Vagina (tissue), 2 donors: ENCODE results near the gene URB2. TPM values are rescaled to one million over a fixed set of nuclear protein-coding genes. Genes with fewer than 3 reads are reported as not detected.
"Not testable (repeated sequence)": the region's sequence is repeated elsewhere in the genome, so short reads cannot be mapped to it uniquely, and the experiment has no call there.

Experiments used
- DNase-seq, 2 donors: peaks; one replicate each; pipeline ENCODE4 v3.0.0-alpha.2; 2017; ENCODE audit errors: extremely low spot score in 2 of 2
- H3K27ac ChIP-seq: fragments of 200-600 bp; sonication (generic); one replicate; pipeline ENCODE4 v1.5.1; 2019
- H3K27me3 ChIP-seq: fragments of 200-600 bp; sonication (generic); one replicate; pipeline ENCODE4 v1.5.1; 2019
- H3K36me3 ChIP-seq, 2 donors: fragments of 200-600 bp; sonication (generic); one replicate each; pipeline ENCODE4 v1.5.1; 2017 to 2019
- H3K4me1 ChIP-seq: fragments of 200-600 bp; sonication (generic); one replicate; pipeline ENCODE4 v1.5.1; 2019
- H3K4me3 ChIP-seq, 2 donors: fragments of 200-600 bp; sonication (generic); 1 replicate in 1 of 2; 2 replicates in 1 of 2; pipeline ENCODE4 v1.5.1; 2016 to 2019
- H3K9me3 ChIP-seq: fragments of 200-600 bp; sonication (generic); one replicate; pipeline ENCODE4 v1.5.1; 2019
- POLR2A ChIP-seq, 2 donors: fragments of 450-650 bp; IDR thresholded peaks; one replicate each; pipeline ENCODE4 v1.6.1; 2017; ENCODE audit warnings: antibody characterized with exemption in 2 of 2, mild to moderate bottlenecking in 2 of 2, moderate library complexity in 2 of 2
- POLR2AphosphoS5 ChIP-seq, 2 donors: sonication (generic); formaldehyde crosslinking; IDR thresholded peaks; one replicate each; pipeline ENCODE4 v1.9.0; 2017; ENCODE audit warnings: antibody characterized with exemption in 2 of 2, mild to moderate bottlenecking in 2 of 2, low read depth in 1 of 2; ENCODE audit not compliant: insufficient read depth in 1 of 2
- intact Hi-C: fragments of 100-400 bp; cut with DNase I; formaldehyde crosslinking; loops from one replicate; pipeline ENCODE4 v1.15.1; 2023
- total RNA-seq: library from RNA; depleted of rRNA; stranded (reverse); fragments of >200 nt; gene quantifications from one replicate; pipeline ENCODE4 v1.2.3, GENCODE V29; 2016
- TF ChIP-seq, protein P1 (sequence below), 3 experiments: fragments of 450-650 bp in 2 of 3; fragments of 200-600 bp in 1 of 3; sonication (generic) in 1 of 3; IDR thresholded peaks; one replicate each; pipeline ENCODE4 v1.5.1; 2017 to 2019; ENCODE audit warnings: antibody characterized with exemption in 3 of 3, mild to moderate bottlenecking in 2 of 3, moderate library complexity in 2 of 3

Gene URB2
- total RNA-seq, 1 donor from 2014 or later: 9.3 TPM

DNA sequence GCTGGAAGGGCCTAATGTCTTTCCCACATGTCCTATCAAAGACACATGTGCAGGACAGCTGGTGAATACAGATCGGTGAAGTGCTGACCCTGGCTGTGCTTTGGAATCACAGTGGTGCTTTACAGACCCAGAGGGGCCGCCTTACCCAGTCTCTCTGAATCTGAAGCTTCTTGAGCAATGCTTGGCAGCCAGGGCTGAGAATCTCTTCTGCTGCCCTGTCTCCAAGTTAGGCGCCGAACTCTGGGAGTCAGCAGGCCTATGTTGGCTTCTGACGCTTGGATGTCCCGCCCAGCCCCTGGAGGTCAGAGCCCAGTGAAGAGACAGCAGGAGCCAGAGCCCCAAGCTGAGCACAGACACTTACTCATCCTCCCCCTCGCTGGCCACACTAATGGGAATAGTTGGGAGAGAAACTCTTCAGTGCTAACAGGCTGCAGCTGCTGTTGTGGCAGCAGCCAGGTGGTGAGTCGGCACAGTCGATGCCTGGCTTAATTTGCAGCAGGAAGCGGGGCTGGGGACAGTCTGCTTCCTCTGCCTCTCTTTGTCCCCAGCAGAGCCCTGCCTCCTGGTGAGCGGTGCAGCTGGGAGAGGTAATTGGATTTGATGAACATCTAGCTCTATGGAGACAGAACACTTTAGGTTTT lies 68.1 kb downstream of the URB2 start:
- DNase-seq: peak in 1 of 2 donors; percentile 98
- intact Hi-C loops: no loop called here
- H3K4me1 ChIP-seq: peaks cover 11% of the 10 kb centered on the region
- no peaks in the 10 kb centered on the region for H3K27me3 ChIP-seq
- H3K36me3 ChIP-seq: no peaks in the 10 kb centered on the region
- no peaks in the 10 kb centered on the region for H3K9me3 ChIP-seq
- no peak overlapping the region for H3K4me3 ChIP-seq
- peak; percentile 20 to 87 for TF ChIP-seq POLR2AphosphoS5 (IDR thresholded peaks at IDR 0.05; ENCODE audit: insufficient read depth in 1 of 2, low read depth in 1 of 2)
- TF ChIP-seq POLR2A (IDR thresholded peaks at IDR 0.05): no peak
- TF ChIP-seq, protein P1, sequence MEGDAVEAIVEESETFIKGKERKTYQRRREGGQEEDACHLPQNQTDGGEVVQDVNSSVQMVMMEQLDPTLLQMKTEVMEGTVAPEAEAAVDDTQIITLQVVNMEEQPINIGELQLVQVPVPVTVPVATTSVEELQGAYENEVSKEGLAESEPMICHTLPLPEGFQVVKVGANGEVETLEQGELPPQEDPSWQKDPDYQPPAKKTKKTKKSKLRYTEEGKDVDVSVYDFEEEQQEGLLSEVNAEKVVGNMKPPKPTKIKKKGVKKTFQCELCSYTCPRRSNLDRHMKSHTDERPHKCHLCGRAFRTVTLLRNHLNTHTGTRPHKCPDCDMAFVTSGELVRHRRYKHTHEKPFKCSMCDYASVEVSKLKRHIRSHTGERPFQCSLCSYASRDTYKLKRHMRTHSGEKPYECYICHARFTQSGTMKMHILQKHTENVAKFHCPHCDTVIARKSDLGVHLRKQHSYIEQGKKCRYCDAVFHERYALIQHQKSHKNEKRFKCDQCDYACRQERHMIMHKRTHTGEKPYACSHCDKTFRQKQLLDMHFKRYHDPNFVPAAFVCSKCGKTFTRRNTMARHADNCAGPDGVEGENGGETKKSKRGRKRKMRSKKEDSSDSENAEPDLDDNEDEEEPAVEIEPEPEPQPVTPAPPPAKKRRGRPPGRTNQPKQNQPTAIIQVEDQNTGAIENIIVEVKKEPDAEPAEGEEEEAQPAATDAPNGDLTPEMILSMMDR (IDR thresholded peaks at IDR 0.05): no peak
- peak overlapping the region; percentile 28 for H3K27ac ChIP-seq

DNA sequence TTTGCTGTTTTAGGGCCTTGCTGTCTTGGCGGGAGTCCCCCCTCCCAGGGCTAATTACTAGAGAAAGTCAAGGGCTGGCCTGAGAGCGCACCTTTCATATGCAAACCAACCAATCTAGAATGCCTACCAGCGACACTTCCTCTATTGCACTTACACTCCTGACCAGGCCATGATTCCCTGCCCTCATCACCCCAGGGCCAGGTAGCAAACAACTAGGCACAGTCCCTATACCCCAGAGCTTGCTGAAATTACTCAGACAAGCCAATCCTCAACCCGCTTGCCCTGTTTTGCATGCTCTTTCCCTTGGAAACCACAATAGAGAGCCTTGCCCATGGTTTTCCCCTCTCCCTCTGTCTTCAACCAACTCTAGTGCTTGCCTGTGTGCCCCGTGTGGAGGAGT lies 70.3 kb downstream of the URB2 start:
- Histone ChIP-seq H3K9me3 (no peaks in the 10 kb centered on the region), H3K4me3 (no peak overlapping the region), H3K27ac (no peak overlapping the region), H3K27me3 (no peaks in the 10 kb centered on the region), H3K4me1 (peaks cover 11% of the 10 kb centered on the region), H3K36me3 (no peaks in the 10 kb centered on the region)
- TF ChIP-seq, protein P1 (IDR thresholded peaks at IDR 0.05): no peak
- TF ChIP-seq POLR2A (IDR thresholded peaks at IDR 0.05) (no peak), POLR2AphosphoS5 (IDR thresholded peaks at IDR 0.05; ENCODE audit: insufficient read depth in 1 of 2, low read depth in 1 of 2) (no peak)
- no peak for DNase-seq
- intact Hi-C loops: no loop called here

DNA sequence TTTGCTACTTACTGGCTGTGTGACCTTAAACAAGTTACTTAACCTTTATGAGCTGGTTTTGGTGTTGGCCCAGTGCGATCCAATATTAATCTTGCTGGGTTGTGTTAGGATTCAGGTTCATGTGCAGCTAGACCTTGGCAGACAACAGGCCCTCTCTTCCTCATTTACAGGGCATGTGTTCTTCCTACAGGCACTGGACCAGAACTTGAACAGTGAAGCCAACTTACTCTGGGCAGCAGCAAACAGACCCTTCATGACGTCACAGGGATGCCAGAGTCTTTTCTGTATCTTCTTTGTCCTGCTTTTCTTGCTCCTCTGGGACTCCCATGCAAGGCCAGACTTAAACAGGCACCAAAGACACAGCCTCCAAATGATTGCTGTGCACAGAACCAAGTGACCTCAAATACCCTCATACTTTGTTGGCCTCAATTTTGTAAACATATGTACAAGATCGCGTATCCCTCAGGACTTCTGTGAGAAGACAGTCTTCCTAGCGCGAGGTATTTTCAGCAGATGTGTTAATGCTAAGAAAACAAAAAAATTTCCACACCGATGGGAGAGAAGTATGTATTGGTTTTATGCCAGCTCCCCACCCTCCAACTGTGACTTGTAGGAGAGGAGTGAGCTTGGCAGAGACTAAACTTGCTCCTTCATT lies 73.7 kb downstream of the URB2 start:
- TF ChIP-seq POLR2AphosphoS5 (IDR thresholded peaks at IDR 0.05; ENCODE audit: insufficient read depth in 1 of 2, low read depth in 1 of 2) (no peak), POLR2A (IDR thresholded peaks at IDR 0.05) (no peak)
- TF ChIP-seq, protein P1 (IDR thresholded peaks at IDR 0.05): no peak
- Histone ChIP-seq H3K4me3 (no peak overlapping the region), H3K9me3 (no peaks in the 10 kb centered on the region), H3K27ac (no peak overlapping the region), H3K4me1 (no peaks in the 10 kb centered on the region), H3K27me3 (no peaks in the 10 kb centered on the region), H3K36me3 (no peaks in the 10 kb centered on the region)
- intact Hi-C loops: no loop called here
- no peak for DNase-seq

DNA sequence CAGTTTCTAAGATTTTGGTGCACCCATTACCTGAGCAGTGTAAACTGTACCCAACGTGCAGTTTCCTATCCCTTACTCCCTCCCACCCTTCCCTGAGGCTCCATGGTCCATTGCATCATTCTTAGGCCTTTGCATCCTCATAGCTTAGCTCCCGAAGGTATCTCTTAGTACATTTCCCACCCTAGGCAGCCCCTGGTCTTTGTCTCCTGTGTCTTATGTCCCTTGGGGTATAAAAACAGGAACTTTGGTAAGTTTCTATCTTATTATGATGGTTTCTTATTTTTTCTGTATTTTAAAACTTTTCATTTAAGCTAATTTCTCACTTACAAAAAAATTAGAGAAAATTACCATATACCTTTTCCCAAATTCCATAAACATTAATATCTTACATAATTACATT lies 78.1 kb downstream of the URB2 start:
- intact Hi-C loops: no loop called here
- Histone ChIP-seq H3K27me3 (no peaks in the 10 kb centered on the region), H3K27ac (no peak overlapping the region), H3K36me3 (no peaks in the 10 kb centered on the region), H3K4me3 (no peak overlapping the region), H3K4me1 (no peaks in the 10 kb centered on the region), H3K9me3 (peaks cover 2% of the 10 kb centered on the region)
- TF ChIP-seq POLR2AphosphoS5 (IDR thresholded peaks at IDR 0.05; ENCODE audit: insufficient read depth in 1 of 2, low read depth in 1 of 2) (no peak), POLR2A (IDR thresholded peaks at IDR 0.05) (no peak)
- TF ChIP-seq, protein P1 (IDR thresholded peaks at IDR 0.05): no peak
- DNase-seq: no peak

DNA sequence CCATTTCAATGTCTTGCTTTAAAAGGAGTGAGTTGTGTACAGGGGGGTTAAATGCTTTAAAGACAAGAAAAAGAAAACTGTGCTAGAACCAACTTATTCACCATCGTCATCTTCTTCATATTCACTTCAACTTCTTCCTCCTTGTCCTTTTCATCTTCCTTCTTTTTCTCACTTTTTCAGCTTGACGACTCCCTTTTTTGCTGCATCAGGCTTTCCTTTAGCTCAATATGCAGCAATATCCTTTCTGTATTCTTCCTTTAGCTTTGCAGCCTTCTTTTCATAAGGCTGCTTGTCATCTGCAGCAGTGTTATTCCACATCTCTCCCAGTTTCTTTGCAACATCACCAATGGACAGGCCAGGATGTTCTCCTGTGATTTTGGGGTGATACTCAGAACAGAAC lies 79.1 kb downstream of the URB2 start:
- DNase-seq, H3K4me3 ChIP-seq, H3K27ac ChIP-seq, H3K4me1 ChIP-seq, H3K27me3 ChIP-seq, H3K36me3 ChIP-seq, H3K9me3 ChIP-seq: not testable (repeated sequence)
- intact Hi-C loops: loop anchor here (5.0 kb wide), 1 partner anchor 553 kb away; no protein-coding TSS in a partner anchor

DNA sequence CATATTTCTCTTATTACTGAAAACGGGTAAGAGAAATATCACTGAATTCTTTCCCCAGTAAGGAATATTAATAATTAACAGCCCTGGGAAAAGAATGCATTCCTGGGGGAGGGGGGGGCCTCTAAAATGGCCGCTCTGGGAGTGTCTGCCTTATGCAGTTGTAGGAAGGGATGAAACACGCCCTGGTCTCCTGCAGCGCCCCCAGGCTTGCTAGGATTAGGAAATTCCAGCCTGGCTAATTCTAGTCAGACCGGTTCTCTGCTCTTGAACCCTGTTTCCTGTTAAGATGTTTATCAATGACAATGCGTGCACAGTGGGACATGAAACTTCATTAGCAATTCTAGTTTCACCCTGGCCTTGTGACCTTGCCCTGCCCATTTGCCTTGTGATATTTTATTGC lies 81.1 kb downstream of the URB2 start:
- not testable (repeated sequence) for H3K4me1 ChIP-seq, H3K4me3 ChIP-seq, H3K27ac ChIP-seq, H3K27me3 ChIP-seq, H3K36me3 ChIP-seq, DNase-seq, H3K9me3 ChIP-seq
- intact Hi-C loops: loop anchor here (5.0 kb wide), 1 partner anchor 555 kb away; no protein-coding TSS in a partner anchor
